HG02610 (cell line): ENCODE measurements around the gene ARVCF.

ENCODE experiments used
- ATAC-seq: cut with Tn5 transposase; IDR thresholded peaks from one replicate; pipeline ENCODE4 v1.9.1; 2021; ENCODE audit warnings: mild to moderate bottlenecking, moderate library complexity; ENCODE audit not compliant: unreplicated experiment

Gene ARVCF

DNA sequence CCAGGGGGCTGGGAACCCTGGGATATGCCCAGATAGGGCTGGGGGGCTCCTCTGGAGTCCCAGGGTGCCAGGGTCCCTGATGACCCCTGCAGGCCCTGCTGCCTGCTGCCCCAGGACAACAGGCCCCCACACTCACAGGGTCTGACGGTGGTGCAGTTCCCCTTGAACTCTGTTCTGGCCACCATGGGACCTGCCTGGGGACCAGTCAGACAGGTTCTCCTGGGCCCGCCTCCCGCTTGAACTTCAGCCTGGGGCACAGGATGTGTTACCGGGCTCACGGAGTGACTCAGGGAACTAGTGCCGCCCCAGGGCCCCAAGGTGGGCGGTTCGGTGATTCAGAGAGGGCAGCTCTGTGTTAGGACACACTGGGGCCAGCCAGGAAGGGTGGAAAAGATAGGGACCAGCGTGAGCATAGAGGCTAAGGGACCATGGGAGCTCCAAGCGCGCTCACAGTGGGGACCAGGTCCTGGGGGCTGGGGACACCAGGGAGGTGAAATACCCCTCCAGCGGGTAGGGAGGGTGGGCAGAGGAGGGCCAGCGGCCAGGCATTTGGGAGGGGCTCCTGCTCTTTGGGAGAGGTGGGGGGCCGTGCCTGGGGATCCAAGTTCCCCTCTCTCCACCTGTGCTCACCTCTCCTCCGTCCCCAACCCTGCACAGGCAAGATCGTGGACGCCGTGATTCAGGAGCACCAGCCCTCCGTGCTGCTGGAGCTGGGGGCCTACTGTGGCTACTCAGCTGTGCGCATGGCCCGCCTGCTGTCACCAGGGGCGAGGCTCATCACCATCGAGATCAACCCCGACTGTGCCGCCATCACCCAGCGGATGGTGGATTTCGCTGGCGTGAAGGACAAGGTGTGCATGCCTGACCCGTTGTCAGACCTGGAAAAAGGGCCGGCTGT, 53.5 kb downstream of the ARVCF start:
- no peak for ATAC-seq

DNA sequence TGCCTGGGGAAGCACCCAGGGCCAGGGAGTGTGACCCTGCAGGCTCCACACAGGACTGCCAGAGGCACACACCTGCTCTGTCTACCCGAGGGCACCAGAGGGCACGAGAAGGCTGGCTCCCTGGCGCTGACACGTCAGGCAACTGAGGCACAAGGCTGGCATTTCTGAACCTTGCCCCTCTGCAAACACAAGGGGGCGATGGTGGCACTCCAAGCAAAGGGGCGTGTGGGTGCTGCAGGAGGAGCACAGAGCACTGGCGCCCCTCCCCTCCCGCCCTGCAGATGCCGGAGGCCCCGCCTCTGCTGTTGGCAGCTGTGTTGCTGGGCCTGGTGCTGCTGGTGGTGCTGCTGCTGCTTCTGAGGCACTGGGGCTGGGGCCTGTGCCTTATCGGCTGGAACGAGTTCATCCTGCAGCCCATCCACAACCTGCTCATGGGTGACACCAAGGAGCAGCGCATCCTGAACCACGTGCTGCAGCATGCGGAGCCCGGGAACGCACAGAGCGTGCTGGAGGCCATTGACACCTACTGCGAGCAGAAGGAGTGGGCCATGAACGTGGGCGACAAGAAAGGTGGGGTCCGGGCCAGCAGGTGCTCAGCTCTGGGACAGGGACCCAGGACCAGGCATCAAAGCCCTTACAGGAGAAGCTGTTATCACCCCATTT, 54.2 kb downstream of the ARVCF start:
- ATAC-seq: no peak

DNA sequence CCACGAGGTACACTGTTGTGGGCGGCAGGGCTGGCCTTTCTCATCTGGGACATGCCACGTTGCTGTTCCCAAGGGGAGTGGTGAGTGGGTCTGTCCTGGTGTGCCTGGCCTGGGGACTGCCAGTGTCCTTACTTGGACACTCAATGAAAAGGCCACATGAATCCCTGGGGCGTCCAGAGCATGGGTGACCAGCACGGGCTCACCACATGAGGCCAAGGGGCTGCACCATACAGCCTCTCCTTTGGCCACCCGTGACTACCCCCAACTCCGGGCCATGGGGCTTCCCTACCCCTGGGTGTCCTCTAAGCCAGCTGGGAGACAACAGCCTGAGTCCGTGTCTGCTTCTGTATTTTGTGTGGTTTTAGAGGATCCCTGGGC, 54.8 kb downstream of the ARVCF start:
- ATAC-seq: no peak

DNA sequence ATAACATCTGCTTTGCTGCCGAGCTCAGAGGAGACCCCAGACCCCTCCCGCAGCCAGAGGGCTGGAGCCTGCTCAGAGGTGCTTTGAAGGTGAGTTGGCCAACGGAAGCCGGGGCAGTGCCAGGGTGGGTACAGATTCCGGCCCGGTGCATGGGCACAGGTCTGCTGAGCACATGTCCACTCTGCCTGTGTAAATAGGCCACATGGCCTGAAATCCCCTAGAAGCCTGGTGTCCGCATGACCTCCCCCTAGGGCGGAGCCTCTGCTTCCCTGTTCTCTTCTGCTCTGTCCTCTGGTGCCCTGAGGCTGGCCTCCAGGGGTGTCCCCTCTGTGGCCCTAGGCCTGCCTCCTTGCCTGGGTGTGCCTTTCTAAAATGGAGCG, 55.4 kb downstream of the ARVCF start:
- ATAC-seq: no peak

DNA sequence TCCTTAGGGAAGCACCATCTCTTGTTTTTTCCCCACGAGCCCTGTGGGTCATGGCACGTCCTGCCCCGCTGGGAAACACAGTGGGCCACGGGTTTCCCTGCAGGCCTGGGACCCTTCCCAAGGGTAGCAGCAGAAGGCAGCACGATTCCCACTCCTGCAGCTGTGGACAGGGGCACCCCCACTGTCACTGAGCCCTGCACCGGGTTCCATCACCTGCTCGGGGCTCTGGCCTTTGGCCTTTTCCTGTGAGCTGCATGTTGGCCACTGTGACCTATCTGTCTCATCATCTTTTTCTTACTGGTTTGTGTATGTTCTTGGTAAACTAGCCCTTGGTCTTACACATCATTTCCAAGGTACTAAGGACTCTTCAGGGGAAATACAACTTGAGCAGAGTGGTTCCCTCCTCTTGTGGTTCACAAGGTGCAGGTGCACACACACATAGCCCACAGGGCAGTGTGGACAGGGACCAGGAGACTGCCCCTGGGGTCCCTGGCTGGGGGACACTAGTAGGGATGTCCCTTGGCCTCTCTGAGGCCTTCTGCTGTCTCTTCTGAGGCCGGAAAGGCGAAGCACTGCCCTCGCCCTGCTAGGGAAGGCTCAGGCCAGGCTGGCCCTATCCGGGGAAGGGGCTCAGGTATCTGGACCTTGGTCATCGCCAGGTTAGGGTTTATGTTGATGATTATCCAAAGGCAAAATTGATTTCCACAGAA, 56.0 kb downstream of the ARVCF start:
- ATAC-seq: no peak

DNA sequence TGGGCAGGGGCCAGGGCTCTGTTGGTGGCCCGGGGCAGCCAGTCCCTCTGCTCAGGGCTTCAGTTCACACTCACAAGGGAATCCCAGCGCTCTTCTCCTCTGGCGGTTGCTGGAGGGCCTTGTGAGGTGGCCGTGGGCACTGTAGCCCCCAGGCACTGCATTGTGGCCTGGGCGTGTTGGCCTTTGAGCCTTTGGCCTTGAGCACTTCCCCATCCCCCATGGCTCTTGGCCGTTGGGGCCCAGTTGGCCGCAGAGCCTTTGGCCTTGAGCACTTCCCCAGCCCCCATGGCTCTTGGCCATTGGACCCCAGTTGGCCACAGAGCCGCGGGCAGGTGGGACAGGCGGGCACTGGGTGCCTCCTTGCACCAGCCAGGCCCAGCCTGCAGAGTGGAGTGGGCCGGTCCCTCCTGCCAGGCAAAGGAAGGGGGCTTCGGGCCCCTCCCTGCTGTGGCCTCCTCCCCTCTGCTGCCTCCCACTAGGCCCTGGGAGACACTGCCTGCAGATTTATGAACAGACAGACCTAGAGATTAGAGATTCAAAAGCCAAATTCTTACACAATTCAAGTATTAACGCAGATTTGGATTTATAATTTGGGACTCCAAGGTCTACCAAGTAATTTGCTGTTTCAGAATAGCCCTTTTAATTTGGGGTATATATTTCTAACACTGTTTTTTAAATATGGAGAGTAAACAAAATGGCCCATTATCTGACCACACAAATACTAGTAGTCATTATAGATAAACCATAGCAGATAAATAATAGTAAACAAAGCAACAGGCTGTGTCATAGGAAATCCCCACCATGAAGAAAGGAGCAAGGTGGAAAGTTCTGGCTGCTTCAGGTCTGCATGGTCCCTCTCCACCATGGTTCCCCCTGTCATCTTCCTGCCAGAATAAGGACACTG, 56.8 kb downstream of the ARVCF start:
- ATAC-seq: no peak

DNA sequence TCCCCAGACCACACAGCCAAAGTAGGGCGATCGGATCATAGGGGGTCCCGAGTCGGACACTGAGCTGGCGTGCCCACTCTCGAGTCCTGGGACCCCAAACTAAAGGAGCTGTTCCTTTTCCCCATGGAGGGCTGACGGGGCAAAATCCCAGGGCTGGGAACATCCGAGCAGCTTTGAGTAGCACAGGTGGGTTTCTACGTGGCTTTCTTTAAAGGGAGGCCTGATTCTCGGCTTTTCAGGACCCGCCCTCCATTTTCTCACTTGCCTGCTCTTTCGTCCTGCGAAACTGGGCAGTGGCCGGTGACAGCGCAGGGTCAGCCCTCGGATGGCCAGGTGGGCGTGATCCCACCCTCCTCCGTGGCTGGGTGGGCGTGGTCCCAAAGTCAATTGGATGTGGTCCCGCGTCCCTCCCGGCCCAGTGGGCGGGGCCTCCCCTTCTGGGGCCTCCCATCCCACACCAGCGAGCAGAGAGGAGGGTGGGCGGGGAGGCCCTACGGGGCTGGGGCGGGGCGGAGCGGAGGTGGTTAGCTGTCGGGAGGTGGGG, 57.5 kb downstream of the ARVCF start:
- ATAC-seq: no peak

DNA sequence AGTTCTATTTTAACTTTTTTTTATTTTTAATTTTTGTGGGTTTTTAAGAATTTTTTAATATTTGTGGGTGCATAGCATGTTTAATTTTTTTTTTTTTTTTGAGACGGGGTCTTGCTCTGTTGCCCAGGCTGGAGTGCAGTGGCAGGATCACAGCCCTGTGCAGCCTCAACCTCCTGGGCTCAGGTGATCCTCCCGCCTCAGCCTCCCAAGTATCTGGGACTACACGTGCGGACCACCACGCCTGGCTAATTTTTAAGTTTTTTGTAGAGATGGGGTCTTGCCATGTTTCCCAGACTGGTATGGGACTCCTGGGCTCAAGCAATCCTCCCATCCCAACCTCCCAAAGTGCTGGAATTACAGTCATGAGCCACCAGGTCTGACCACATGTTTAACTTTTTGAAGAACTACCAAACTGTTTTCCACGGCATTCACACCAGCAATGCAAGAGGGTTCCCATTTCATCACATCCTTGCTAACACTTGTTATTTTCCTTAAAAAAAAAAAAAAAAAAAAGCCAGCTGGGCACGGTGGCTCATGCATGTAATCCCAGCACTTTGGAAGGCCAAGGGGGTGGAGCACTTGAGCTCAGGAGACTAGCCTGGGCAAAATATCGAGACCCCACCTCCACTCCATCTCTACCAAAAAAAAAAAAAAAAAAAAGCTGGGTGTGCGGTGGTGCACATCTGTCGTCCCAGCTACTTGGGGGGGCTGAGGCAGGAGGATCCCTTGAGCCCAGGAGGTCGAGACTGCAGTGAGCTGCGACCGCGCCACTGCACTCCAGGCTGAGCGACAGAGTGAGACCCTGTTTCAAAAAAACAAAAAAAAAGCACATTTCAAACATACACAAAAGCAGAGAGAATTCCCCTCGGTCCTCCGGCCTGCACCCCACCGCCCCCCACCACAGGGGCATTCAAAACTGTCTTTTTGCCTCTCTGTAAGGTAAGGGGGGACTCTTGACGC, 58.3 kb downstream of the ARVCF start:
- ATAC-seq: no peak

DNA sequence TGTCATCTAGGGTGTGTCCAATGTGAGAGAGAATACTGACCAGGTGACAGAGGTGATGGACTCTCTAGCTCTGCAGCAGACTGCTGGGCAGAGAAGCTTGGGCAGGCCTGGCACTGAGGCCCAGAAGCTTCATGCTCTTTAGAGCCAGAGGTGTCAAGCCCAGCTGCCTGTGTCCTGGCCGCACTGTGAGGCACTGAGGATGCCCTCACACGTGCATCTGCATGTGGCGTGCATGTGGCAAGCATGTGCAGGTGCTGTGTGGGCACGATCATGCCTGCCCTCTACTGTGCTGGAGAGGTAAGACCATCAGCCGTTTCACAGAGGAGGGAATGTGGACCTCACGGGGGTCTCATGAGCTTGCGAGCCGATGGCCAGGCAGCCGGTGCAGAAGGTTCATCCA, 59.2 kb downstream of the ARVCF start:
- ATAC-seq: no peak

DNA sequence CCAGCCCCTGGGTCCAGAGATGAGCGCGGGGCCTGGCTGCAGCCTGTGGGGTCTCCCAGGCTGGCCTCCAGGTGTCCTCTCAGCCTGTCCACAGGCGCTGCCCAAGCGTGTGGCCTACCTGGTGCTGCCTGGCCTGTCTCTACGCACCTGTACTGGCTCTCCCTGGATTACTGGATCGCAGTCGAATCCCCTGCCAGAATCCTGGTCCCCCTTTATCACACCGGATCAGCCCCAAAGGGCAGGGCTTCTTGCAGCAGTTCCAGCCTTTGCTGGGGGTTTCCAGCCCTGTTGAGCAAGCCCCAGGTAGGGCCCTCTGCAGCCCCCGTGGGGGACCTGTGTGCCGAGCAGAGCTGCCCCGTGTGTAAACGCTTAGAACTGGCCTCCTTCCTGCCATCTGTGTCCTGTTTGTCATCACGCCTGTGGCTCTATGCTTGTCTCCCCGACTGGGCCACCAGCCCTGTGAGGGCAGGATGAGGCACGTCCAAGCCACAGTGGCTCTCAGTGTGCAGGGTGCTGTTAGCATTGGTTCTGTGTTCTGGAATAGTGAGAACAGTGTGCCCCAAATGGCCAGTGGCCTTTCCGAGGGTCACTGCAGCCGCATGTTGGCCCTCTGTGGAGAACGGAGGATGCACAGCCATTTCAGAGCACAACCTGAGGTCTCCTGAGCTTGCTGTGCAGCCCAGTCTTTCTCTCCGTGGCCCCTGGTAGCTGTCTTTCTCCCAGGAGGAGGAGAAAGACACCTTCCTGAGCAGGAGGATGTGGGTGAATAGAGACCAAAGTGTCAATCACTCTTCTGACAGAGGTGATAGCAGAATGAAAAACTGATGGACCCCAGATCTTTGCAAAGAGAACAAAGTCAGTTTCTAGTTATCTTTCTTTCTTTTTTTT, 61.1 kb downstream of the ARVCF start:
- no peak for ATAC-seq

DNA sequence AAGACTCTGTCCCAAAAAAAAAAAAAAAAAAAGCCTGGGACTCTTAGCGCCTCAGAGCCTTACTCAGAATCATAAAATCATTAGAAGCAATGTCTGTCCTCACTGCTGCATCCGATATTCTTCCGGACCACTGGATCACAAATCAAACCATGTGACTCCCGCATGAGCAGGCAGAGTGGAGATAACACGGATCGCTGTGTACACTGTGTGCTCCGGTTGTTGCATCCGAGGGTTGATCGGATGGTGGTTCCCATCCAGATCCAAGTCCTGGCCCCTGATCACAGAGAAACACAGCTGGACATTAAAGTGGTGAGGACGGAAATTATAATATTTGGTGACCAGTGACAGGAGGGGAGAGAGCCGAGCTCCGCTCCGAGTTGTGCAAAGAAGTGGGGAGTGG, 65.3 kb downstream of the ARVCF start:
- ATAC-seq: no peak

DNA sequence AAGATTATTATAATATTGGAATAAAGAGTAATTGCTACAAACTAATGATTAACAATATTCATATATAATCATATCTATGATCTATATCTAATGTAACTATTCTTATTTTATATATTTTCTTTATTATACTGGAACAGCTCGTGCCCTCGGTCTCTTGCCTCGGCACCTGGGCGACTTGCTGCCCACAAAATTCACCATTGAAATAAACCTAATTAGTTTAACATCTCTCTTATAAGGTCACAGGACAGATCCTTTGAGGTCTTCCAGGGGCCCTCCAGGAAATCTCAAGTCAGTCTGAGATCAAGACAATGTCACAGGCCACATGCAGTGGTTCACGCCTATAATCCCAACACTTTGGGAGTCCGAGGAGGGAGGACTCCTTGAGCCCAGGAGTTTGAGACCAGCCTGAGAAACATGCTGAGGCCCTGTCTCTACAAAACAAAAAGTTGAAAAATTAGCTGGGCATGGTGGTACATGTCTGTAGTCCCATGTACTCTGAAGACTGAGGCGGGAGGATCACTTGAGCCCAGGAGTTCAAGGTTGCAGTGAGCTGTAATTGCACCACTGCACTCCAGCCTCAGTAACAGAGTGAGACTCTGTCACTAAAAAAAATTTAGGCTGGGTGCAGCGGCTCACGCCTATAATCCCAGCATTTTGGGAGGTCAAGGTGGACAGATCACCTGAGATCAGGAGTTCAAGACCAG, 68.4 kb downstream of the ARVCF start:
- no peak for ATAC-seq

DNA sequence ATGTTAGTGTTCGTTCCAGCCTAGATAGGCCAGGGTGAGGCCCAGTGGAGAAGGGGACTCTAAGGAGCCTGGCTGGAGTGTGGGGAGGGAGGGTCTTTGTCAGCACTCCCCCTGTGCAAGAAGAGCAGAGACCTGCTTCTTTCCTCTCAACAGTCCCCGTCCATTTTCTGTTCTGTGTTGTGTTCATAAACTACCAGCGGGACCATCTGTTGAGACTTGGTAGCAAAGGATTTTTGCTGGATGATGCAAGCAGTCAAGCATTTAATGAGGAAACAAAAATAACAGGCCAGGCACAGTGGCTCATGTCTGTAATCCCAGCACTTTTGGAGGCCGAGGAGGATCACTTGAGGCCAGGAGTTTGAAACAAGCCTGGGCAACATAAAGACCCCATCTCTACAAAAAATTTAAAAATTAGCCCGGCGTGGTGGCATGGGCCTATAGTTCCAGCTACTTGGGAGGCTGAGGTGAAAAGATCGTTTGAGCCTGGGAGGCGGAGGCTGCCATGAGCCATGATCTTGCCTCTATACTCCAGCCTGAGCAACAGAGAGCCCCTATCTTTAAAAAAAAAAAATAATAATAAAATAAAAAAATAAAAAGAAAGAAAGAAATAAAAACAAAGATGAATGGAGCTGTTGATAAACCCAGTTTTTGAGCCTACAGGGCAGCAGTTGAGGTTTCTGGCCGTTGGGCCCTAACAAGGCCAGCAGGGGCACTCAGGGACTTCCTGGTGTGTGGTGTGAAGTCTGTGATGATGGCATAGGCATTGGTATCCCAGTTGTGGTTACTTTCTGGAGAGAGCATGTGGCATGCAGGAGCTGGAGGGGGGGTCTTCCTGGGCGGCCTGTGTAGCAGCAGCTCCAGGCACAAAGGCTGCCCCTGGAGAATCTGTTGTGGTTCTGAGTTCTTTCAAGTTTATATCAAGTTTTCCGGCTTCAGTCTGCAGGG, 73.3 kb downstream of the ARVCF start:
- ATAC-seq: no peak

DNA sequence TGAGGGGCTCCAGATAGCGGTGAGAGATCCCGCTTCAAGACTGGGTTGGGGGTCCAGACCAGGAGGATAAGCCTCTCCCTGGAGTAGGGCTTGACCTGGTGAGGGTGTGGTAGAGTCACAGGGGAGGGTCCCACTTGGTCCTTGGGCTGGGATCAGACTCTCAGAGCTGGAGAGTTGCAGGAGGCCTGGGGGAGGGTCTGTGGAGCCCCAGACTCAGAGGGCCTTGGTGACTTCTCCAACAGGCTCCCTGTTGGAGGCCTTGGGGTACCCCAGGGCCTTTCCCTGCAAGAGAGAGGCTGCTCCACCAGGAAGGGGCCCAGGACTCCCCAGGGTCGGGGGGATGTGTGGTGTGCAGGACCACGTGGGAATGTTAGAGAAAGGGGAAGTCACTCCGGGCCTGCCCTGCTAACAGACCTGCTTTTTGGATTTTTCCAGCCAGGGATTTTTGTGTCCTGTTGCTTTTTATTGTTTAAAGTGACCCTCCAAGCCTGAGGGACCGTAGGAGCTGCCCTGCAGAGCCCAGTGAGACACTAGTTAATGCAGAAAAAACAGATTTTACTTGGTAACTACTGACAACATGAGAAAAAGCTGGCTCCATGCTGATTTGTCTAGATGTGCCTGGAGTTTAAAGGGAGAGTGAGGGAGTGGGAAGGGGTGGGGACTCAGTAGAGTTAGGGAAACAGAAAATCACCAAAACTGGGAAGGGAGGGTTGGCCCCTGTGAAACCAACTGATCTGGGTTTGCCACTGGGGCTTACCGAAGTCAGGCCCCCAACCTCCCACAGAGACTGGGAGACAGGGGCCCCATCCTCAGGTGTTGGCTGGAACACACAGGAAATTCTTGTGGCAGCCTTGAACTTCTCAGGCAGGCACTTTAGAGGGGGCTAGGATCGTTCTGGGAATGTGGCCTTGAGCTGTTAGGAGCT, 74.2 kb downstream of the ARVCF start:
- peak; percentile 39 for ATAC-seq

DNA sequence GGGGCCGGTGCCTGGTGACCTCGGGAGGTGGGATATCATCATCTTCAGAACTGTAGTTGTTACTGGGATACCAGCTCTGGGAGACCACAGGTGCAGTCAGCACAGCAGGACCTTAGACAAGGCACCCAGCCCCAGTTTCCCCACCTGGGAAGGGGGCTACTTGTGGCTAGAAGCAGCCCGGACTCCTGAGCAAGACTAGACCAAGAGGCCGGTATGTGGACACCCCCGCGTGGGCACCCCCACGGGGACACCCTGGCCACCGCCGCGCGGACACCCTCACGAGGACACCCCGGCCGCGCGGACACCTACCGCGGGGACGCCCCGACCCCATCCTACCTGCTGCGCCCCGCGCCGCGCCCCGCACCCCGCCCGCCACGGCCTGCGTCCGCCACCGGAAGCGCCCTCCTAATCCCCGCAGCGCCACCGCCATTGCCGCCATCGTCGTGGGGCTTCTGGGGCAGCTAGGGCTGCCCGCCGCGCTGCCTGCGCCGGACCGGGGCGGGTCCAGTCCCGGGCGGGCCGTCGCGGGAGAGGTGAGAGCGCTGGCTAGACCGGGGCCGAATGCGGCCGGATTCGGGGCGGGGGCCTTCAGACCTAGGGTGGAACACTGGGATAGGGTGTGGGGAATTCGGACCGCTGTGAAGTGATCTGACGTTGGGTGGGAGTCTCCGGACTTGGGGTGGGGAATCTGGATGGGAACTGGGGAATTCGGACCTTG, 75.1 kb downstream of the ARVCF start, which contains the start of the genes COMT and TXNRD2:
Gene COMT, plus strand, starts transcription at position 408 of the 718 bp plus-strand sequence. CDS start 20,755 bp downstream, outside the sequence.
Gene TXNRD2, minus strand, starts transcription at position 454 of the 718 bp plus-strand sequence. Its CDS starts 15 bp downstream, at position 439.
- peak; percentile 57 for ATAC-seq
